Prostate gland (tissue), 2 donors: ENCODE data around the gene HSPA5. TPM values are rescaled to one million over a fixed set of nuclear protein-coding genes. Genes with fewer than 3 reads are reported as not detected.
"Not testable (repeated sequence)": the region's sequence is repeated elsewhere in the genome, so short reads cannot be mapped to it uniquely, and the experiment has no call there.

Source experiments
- DNase-seq: peaks from one replicate; pipeline ENCODE4 v3.0.0-alpha.2; 2019; ENCODE audit warnings: low spot score
- H3K27ac ChIP-seq, 2 donors: fragments of 200-600 bp; sonication (generic); 2 replicates each; pipeline ENCODE4 v1.5.1; 2017 to 2019
- H3K27me3 ChIP-seq: fragments of 200-600 bp; sonication (generic); replicated peaks from 2 replicates; pipeline ENCODE4 v1.5.1; 2019; ENCODE audit not compliant: insufficient read depth
- H3K36me3 ChIP-seq, 2 donors: fragments of 200-600 bp; sonication (generic); 1 replicate in 1 of 2; 2 replicates in 1 of 2; pipeline versions ENCODE4 v1.5.1 to v1.8.1; 2017 to 2019
- H3K4me1 ChIP-seq: fragments of 200-600 bp; sonication (generic); replicated peaks from 2 replicates; pipeline ENCODE4 v1.5.1; 2019
- H3K4me3 ChIP-seq, 2 donors: fragments of 200-600 bp; sonication (generic); 2 replicates each; pipeline ENCODE4 v1.5.1; 2017 to 2019
- H3K9me3 ChIP-seq: fragments of 200-600 bp; sonication (generic); 2 replicates; pipeline ENCODE4 v1.5.1; 2017
- POLR2A ChIP-seq: fragments of 450-650 bp; IDR thresholded peaks from one replicate; pipeline ENCODE4 v1.6.1; 2016; ENCODE audit warnings: antibody characterized with exemption, mild to moderate bottlenecking
- POLR2AphosphoS5 ChIP-seq: sonication (generic); formaldehyde crosslinking; IDR thresholded peaks from one replicate; pipeline ENCODE4 v1.6.1; 2017; ENCODE audit warnings: antibody characterized with exemption
- WGBS: methylation state at CpG from one replicate; pipeline ENCODE4 v1.1.5; 2018; 5-methylcytosine and 5-hydroxymethylcytosine counted together
- intact Hi-C: fragments of 100-400 bp; cut with DNase I; formaldehyde crosslinking; loops from one replicate; pipeline ENCODE4 v1.14.2; 2022
- total RNA-seq, 2 donors: library from RNA; depleted of rRNA; stranded (reverse); fragments of >200 nt; gene quantifications; one replicate each; pipeline ENCODE4 v1.1.0, GENCODE V29; 2016
- TF ChIP-seq, protein P1 (sequence below), 4 experiments: fragments of 200-600 bp in 2 of 4; fragments of 450-650 bp in 2 of 4; sonication (generic) in 2 of 4; IDR thresholded peaks; 1 replicate in 3 of 4; 2 replicates in 1 of 4; pipeline ENCODE4 v1.5.1; 2016 to 2019; ENCODE audit warnings: antibody characterized with exemption in 4 of 4, mild to moderate bottlenecking in 2 of 4, moderate library complexity in 2 of 4

HSPA5 gene
- 100 to 1,000 TPM; 215 to 303 TPM for total RNA-seq

DNA sequence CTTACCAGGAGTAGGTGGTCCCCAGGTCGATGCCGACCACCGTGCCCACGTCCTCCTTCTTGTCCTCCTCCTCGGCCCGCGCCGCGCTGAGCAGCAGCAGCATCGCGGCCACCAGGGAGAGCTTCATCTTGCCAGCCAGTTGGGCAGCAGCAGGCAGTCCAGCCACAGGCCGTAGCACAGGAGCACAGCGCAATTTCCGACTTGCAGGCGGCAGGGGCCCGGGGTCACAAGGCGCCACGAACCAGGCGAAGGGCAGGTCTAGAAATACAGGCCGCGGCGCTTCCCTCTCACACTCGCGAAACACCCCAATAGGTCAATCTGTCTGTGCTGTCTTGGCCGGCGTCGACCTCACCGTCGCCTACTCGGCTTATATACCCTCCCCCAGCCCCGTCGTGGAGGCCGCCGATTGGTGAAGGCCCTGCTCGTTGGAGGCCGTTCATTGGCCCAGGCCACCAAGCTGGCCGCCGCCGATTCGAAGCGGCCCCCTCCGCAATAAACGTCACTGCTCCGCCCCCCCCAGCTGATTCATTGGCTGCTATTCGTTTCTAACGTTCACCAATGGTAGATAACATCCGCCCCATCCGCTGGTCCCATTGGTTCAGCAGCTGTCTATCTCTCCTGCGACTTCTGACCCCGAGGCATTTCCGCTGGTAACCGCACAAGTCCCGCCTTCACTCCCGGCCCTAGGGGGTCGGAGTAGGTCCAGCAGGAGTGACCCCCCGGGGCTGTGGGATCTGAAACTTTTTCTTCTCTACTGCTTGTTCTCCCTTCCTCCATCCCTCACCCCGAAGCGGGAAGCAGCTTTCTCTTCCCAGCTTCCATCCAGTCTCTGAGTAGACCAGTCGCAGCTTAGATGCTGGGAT lies at the start of gene HSPA5:
Gene HSPA5 (minus strand): TSS at position 344 of the 863 bp plus-strand sequence. CDS start 217 bp downstream, at position 127.
- Histone ChIP-seq H3K4me1 (peaks cover 4% of the 10 kb centered on the region), H3K27ac (peak within 1 kb of the TSS; percentile 81 to 94), H3K36me3 (peaks cover 5 to 21% of the 10 kb centered on the region in 2 donors), H3K9me3 (no peaks in the 10 kb centered on the region), H3K4me3 (peak within 1 kb of the TSS; percentile 85 to 93), H3K27me3 (no peaks in the 10 kb centered on the region)
- WGBS = under 1% methylated on average over 53 of the region's 59 CpGs
- TF ChIP-seq POLR2AphosphoS5 = peak; percentile 100
- peak; percentile 97 for TF ChIP-seq POLR2A
- TF ChIP-seq, protein P1, sequence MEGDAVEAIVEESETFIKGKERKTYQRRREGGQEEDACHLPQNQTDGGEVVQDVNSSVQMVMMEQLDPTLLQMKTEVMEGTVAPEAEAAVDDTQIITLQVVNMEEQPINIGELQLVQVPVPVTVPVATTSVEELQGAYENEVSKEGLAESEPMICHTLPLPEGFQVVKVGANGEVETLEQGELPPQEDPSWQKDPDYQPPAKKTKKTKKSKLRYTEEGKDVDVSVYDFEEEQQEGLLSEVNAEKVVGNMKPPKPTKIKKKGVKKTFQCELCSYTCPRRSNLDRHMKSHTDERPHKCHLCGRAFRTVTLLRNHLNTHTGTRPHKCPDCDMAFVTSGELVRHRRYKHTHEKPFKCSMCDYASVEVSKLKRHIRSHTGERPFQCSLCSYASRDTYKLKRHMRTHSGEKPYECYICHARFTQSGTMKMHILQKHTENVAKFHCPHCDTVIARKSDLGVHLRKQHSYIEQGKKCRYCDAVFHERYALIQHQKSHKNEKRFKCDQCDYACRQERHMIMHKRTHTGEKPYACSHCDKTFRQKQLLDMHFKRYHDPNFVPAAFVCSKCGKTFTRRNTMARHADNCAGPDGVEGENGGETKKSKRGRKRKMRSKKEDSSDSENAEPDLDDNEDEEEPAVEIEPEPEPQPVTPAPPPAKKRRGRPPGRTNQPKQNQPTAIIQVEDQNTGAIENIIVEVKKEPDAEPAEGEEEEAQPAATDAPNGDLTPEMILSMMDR (IDR thresholded peaks at IDR 0.05) = peak in 2 of 4 experiments; percentile 30 to 35
- DNase-seq = peak; percentile 100
- intact Hi-C loops = loop anchor here (10.0 kb wide), 1 partner anchor 104 kb away; no protein-coding TSS in a partner anchor

DNA sequence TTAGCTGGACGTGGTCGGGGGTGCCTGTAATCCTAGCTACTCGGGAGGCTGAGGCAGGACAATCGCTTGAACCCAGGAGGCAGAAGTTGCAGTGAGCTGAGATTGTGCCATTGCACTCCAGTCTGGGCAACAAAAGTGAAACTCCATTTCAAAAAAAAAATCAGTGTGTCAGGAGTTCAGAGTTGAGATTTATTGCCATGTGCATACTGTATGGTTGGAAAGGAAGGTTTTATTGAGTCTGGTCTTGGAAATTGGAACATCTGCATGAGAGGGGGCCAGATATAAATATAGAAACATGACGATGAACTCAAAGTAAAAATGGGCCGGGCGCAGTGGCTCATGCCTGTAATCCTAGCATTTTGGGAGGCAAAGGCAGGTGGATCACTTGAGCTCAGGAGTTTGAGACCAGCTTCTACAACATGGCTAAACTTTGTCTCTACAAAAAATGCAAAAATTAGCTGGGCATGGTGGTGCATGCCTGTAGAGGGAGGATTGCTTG lies 45.8 kb upstream of the HSPA5 start:
- intact Hi-C loops, H3K27ac ChIP-seq, DNase-seq, H3K27me3 ChIP-seq, H3K36me3 ChIP-seq, H3K4me3 ChIP-seq, H3K4me1 ChIP-seq, H3K9me3 ChIP-seq: not testable (repeated sequence)
- WGBS = 78% methylated on average over 7 of the region's 7 CpGs

DNA sequence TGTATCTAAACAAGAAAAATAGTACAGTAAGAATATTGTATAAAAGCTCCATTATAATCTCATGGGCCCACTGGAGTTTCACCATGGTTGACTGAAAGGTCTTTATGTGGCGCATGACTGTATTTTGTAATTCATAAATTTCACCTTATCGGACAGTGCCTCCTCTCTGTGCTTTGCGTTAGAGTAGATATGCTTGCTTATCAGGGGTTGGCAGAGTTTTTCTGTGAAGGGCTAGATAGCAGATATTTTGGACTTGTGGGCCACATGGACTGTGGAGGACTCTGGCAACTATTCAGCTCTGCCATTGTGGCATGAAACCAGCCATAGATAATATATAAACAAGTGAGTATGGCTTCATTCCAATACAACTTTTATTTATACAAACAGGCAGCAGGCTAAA lies 43.7 kb upstream of the HSPA5 start:
- no peak for DNase-seq

DNA sequence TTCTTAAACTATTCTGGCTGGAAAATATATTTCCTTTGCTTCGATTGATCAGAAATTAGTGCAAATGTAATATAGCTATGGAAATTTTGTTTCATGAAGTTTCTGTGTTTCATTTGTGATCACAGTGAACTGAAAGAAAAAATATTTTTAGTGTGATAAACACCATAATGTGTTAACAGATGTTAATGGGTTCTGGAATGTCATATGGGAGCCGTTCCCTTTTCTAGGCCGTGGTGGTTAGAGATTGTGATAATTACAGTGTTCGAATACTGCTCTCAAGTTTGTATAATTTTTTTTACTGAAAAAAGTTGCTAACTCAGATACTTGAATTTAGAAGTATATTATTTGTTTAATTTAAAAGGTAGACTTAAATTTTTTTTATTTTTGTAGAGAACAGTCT lies 39.8 kb upstream of the HSPA5 start:
- WGBS = 67% methylated on average over 4 of the region's 4 CpGs
- no peaks in the 10 kb centered on the region for H3K27me3 ChIP-seq
- no peak overlapping the region for H3K27ac ChIP-seq
- no peaks in the 10 kb centered on the region for H3K9me3 ChIP-seq
- intact Hi-C loops = no loop called here
- H3K4me1 ChIP-seq = no peaks in the 10 kb centered on the region
- H3K4me3 ChIP-seq = no peak overlapping the region
- no peak for DNase-seq
- no peaks in the 10 kb centered on the region for H3K36me3 ChIP-seq
- no peak for TF ChIP-seq POLR2AphosphoS5
- TF ChIP-seq POLR2A = no peak
- TF ChIP-seq, protein P1 (IDR thresholded peaks at IDR 0.05) = no peak

More for the DNA sequence above, 43.7 kb upstream of the HSPA5 start:
- H3K9me3 ChIP-seq = no peaks in the 10 kb centered on the region
- TF ChIP-seq POLR2AphosphoS5 (no peak), POLR2A (no peak)
- TF ChIP-seq, protein P1 (IDR thresholded peaks at IDR 0.05) = no peak
- H3K36me3 ChIP-seq = no peaks in the 10 kb centered on the region
- 89% methylated on average over 3 of the region's 3 CpGs for WGBS
- no peak overlapping the region for H3K27ac ChIP-seq
- intact Hi-C loops = no loop called here
- no peaks in the 10 kb centered on the region for H3K27me3 ChIP-seq
- H3K4me1 ChIP-seq = no peaks in the 10 kb centered on the region
- H3K4me3 ChIP-seq = no peak overlapping the region

DNA sequence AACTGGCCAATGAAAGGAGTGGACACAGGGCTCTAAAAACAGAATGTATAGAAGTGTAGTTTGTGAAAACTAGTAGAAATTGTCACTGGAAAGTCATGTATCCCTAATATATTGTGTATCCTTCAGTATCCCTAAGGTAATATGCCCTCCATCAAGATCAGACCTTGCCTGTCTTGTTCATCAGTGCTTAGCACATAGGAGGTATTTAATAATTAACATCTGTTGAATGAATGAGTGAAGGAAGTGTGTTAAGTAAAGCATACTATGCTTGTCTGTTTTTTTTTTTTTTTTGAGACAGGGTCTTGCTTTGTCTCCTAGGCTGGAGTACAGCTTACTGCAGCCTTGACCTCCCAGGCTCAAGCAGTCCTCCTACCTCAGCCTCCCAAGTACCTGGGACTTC lies 36.3 kb upstream of the HSPA5 start:
- no peaks in the 10 kb centered on the region for H3K4me1 ChIP-seq
- H3K9me3 ChIP-seq = no peaks in the 10 kb centered on the region
- no peaks in the 10 kb centered on the region for H3K36me3 ChIP-seq
- no peak for DNase-seq
- intact Hi-C loops = no loop called here
- no peak overlapping the region for H3K27ac ChIP-seq
- TF ChIP-seq, protein P1 (IDR thresholded peaks at IDR 0.05) = no peak
- TF ChIP-seq POLR2AphosphoS5 = no peak
- H3K27me3 ChIP-seq = no peaks in the 10 kb centered on the region
- no peak overlapping the region for H3K4me3 ChIP-seq
